SK-N-MC (cell line): ENCODE results near the gene RCOR1.

ENCODE experiments used
- EZH2 ChIP-seq: fragments of 200-600 bp; sonication (generic); IDR thresholded peaks from one replicate; pipeline ENCODE4 v1.6.1; 2017; ENCODE audit warnings: antibody characterized with exemption
- POLR2AphosphoS5 ChIP-seq: IDR thresholded peaks from 2 replicates; pipeline ENCODE4 v1.6.1; 2012; ENCODE audit warnings: mild to moderate bottlenecking, low read depth, low read length, borderline replicate concordance

GRCh38 chr14:102551995-102552705, 40.3 kb upstream of the RCOR1 start:
- no peak for TF ChIP-seq POLR2AphosphoS5
- TF ChIP-seq EZH2, result no peak
